ENCODE measurements around the gene CCDC28B.
"Not testable (repeated sequence)": the region's sequence is repeated elsewhere in the genome, so short reads cannot be mapped to it uniquely, and the experiment has no call there.

Gene CCDC28B

GRCh38 chr1:32200226-32201010 is at the start of gene CCDC28B:
Gene CCDC28B (plus strand): TSS chr1:32200595. CDS start chr1:32201936, 1,341 bp downstream.
- Histone ChIP-seq H3K36me3 (ENCODE audit: control insufficient read depth, insufficient read depth, low read length) (peaks cover 16% of the 10 kb centered on the region), H3K27ac (ENCODE audit: low read length) (no peak within 1 kb of the TSS), H3K9me3 (ENCODE audit: control insufficient read depth, insufficient read depth, low read length) (no peaks in the 10 kb centered on the region), H3K27me3 (ENCODE audit: control insufficient read depth, insufficient read depth, low read length) (no peaks in the 10 kb centered on the region), H3K4me3 (ENCODE audit: low read length) (peak within 1 kb of the TSS; percentile 42; the same call in 1 of the 2 replicates), H3K4me1 (ENCODE audit: control insufficient read depth, insufficient read depth, low read length) (peaks cover 4% of the 10 kb centered on the region; the same call in 1 of the 2 replicates)
- peak; percentile 58 for DNase-seq (ENCODE audit: low read depth, low spot score)
- no CpG with 5 or more reads among the region's 34 CpGs for WGBS (ENCODE audit: insufficient coverage, insufficient read length)

- Histone ChIP-seq H3K36me3 (ENCODE audit: control insufficient read depth, insufficient read depth, low read length) (no peaks in the 10 kb centered on the region), H3K4me1 (ENCODE audit: control insufficient read depth, insufficient read depth, low read length) (no peaks in the 10 kb centered on the region), H3K9me3 (ENCODE audit: control insufficient read depth, insufficient read depth, low read length) (no peaks in the 10 kb centered on the region), H3K4me3 (ENCODE audit: low read length) (no peak overlapping the region), H3K27ac (ENCODE audit: low read length) (no peak overlapping the region), H3K27me3 (ENCODE audit: control insufficient read depth, insufficient read depth, low read length) (no peaks in the 10 kb centered on the region)
- no peak for DNase-seq (ENCODE audit: low read depth, low spot score)
- no CpG with 5 or more reads among the region's 9 CpGs for WGBS (ENCODE audit: insufficient coverage, insufficient read length)
Observed at GRCh38 chr1:32150847-32151246, 49.5 kb upstream of the CCDC28B start.

GRCh38 chr1:32151319-32151787 is 49.0 kb upstream of the CCDC28B start:
- Histone ChIP-seq H3K36me3 (ENCODE audit: control insufficient read depth, insufficient read depth, low read length) (no peaks in the 10 kb centered on the region; the same call in 1 of the 2 replicates), H3K27ac (ENCODE audit: low read length) (no peak overlapping the region), H3K9me3 (ENCODE audit: control insufficient read depth, insufficient read depth, low read length) (no peaks in the 10 kb centered on the region), H3K4me1 (ENCODE audit: control insufficient read depth, insufficient read depth, low read length) (no peaks in the 10 kb centered on the region), H3K27me3 (ENCODE audit: control insufficient read depth, insufficient read depth, low read length) (no peaks in the 10 kb centered on the region), H3K4me3 (ENCODE audit: low read length) (no peak overlapping the region)
- WGBS (ENCODE audit: insufficient coverage, insufficient read length), result no CpG with 5 or more reads among the region's 5 CpGs
- DNase-seq (ENCODE audit: low read depth, low spot score), result no peak

- no peak for DNase-seq (ENCODE audit: low read depth, low spot score)
- H3K27me3 ChIP-seq (ENCODE audit: control insufficient read depth, insufficient read depth, low read length), result no peaks in the 10 kb centered on the region
- H3K4me3 ChIP-seq (ENCODE audit: low read length), result no peak overlapping the region
- H3K9me3 ChIP-seq (ENCODE audit: control insufficient read depth, insufficient read depth, low read length), result no peaks in the 10 kb centered on the region
- 100% methylated on average over 1 of the region's 3 CpGs for WGBS (ENCODE audit: insufficient coverage, insufficient read length)
- H3K27ac ChIP-seq (ENCODE audit: low read length), result no peak overlapping the region
- peaks cover 13% of the 10 kb centered on the region; the same call in 1 of the 2 replicates for H3K36me3 ChIP-seq (ENCODE audit: control insufficient read depth, insufficient read depth, low read length)
- H3K4me1 ChIP-seq (ENCODE audit: control insufficient read depth, insufficient read depth, low read length), result no peaks in the 10 kb centered on the region
Observed at GRCh38 chr1:32159189-32159588, 41.2 kb upstream of the CCDC28B start.

- no CpG with 5 or more reads among the region's 2 CpGs for WGBS (ENCODE audit: insufficient coverage, insufficient read length)
- H3K27ac ChIP-seq (ENCODE audit: low read length), result no peak overlapping the region
- H3K27me3 ChIP-seq (ENCODE audit: control insufficient read depth, insufficient read depth, low read length), result no peaks in the 10 kb centered on the region
- H3K4me1 ChIP-seq (ENCODE audit: control insufficient read depth, insufficient read depth, low read length), result no peaks in the 10 kb centered on the region
- no peak for DNase-seq (ENCODE audit: low read depth, low spot score)
- H3K4me3 ChIP-seq (ENCODE audit: low read length), result no peak overlapping the region
- H3K36me3 ChIP-seq (ENCODE audit: control insufficient read depth, insufficient read depth, low read length), result peaks cover 6% of the 10 kb centered on the region; the same call in 1 of the 2 replicates
- H3K9me3 ChIP-seq (ENCODE audit: control insufficient read depth, insufficient read depth, low read length), result no peaks in the 10 kb centered on the region
Observed at GRCh38 chr1:32163405-32163804, 37.0 kb upstream of the CCDC28B start.

- no CpG with 5 or more reads among the region's 10 CpGs for WGBS (ENCODE audit: insufficient coverage, insufficient read length)
Observed at GRCh38 chr1:32165633-32166032, 34.8 kb upstream of the CCDC28B start.

GRCh38 chr1:32170991-32171390 is 29.4 kb upstream of the CCDC28B start:
- no peak overlapping the region for H3K27ac ChIP-seq (ENCODE audit: low read length)
- H3K36me3 ChIP-seq (ENCODE audit: control insufficient read depth, insufficient read depth, low read length), result peaks cover 17% of the 10 kb centered on the region; the same call in 1 of the 2 replicates
- no peaks in the 10 kb centered on the region for H3K4me1 ChIP-seq (ENCODE audit: control insufficient read depth, insufficient read depth, low read length)
- no peak overlapping the region for H3K4me3 ChIP-seq (ENCODE audit: low read length)
- no peaks in the 10 kb centered on the region for H3K27me3 ChIP-seq (ENCODE audit: control insufficient read depth, insufficient read depth, low read length)
- no peak for DNase-seq (ENCODE audit: low read depth, low spot score)
- no peaks in the 10 kb centered on the region for H3K9me3 ChIP-seq (ENCODE audit: control insufficient read depth, insufficient read depth, low read length)
- WGBS (ENCODE audit: insufficient coverage, insufficient read length), result no CpG with 5 or more reads among the region's 4 CpGs

More at GRCh38 chr1:32165633-32166032, 34.8 kb upstream of the CCDC28B start:
- not testable (repeated sequence) for H3K27ac ChIP-seq (ENCODE audit: low read length); DNase-seq (ENCODE audit: low read depth, low spot score); H3K9me3 ChIP-seq (ENCODE audit: control insufficient read depth, insufficient read depth, low read length); H3K27me3 ChIP-seq (ENCODE audit: control insufficient read depth, insufficient read depth, low read length); H3K4me3 ChIP-seq (ENCODE audit: low read length); H3K4me1 ChIP-seq (ENCODE audit: control insufficient read depth, insufficient read depth, low read length)
- H3K36me3 ChIP-seq (ENCODE audit: control insufficient read depth, insufficient read depth, low read length), result peaks cover 10% of the 10 kb centered on the region; the same call in 1 of the 2 replicates

GRCh38 chr1:32172621-32173245 is 27.7 kb upstream of the CCDC28B start:
- H3K36me3 ChIP-seq (ENCODE audit: control insufficient read depth, insufficient read depth, low read length), result peaks cover 17% of the 10 kb centered on the region; the same call in 1 of the 2 replicates
- no peaks in the 10 kb centered on the region for H3K27me3 ChIP-seq (ENCODE audit: control insufficient read depth, insufficient read depth, low read length)
- no peak overlapping the region for H3K27ac ChIP-seq (ENCODE audit: low read length)
- no peak overlapping the region for H3K4me3 ChIP-seq (ENCODE audit: low read length)
- no peaks in the 10 kb centered on the region for H3K4me1 ChIP-seq (ENCODE audit: control insufficient read depth, insufficient read depth, low read length)
- H3K9me3 ChIP-seq (ENCODE audit: control insufficient read depth, insufficient read depth, low read length), result no peaks in the 10 kb centered on the region
- DNase-seq (ENCODE audit: low read depth, low spot score), result no peak
- no CpG with 5 or more reads among the region's 1 CpG for WGBS (ENCODE audit: insufficient coverage, insufficient read length)

GRCh38 chr1:32178380-32179192 is 21.8 kb upstream of the CCDC28B start:
- Histone ChIP-seq H3K36me3 (ENCODE audit: control insufficient read depth, insufficient read depth, low read length) (peaks cover 5% of the 10 kb centered on the region; the same call in 1 of the 2 replicates), H3K4me1 (ENCODE audit: control insufficient read depth, insufficient read depth, low read length) (no peaks in the 10 kb centered on the region), H3K4me3 (ENCODE audit: low read length) (no peak overlapping the region), H3K27ac (ENCODE audit: low read length) (no peak overlapping the region), H3K27me3 (ENCODE audit: control insufficient read depth, insufficient read depth, low read length) (no peaks in the 10 kb centered on the region), H3K9me3 (ENCODE audit: control insufficient read depth, insufficient read depth, low read length) (no peaks in the 10 kb centered on the region)
- no CpG with 5 or more reads among the region's 7 CpGs for WGBS (ENCODE audit: insufficient coverage, insufficient read length)
- DNase-seq (ENCODE audit: low read depth, low spot score), result no peak

- DNase-seq (ENCODE audit: low read depth, low spot score), result no peak
- no peaks in the 10 kb centered on the region for H3K4me1 ChIP-seq (ENCODE audit: control insufficient read depth, insufficient read depth, low read length)
- H3K4me3 ChIP-seq (ENCODE audit: low read length), result no peak overlapping the region; the same call in 1 of the 2 replicates
- no CpG with 5 or more reads among the region's 7 CpGs for WGBS (ENCODE audit: insufficient coverage, insufficient read length)
- no peaks in the 10 kb centered on the region for H3K9me3 ChIP-seq (ENCODE audit: control insufficient read depth, insufficient read depth, low read length)
- no peak overlapping the region for H3K27ac ChIP-seq (ENCODE audit: low read length)
- H3K36me3 ChIP-seq (ENCODE audit: control insufficient read depth, insufficient read depth, low read length), result peaks cover 5% of the 10 kb centered on the region; the same call in 1 of the 2 replicates
- no peaks in the 10 kb centered on the region for H3K27me3 ChIP-seq (ENCODE audit: control insufficient read depth, insufficient read depth, low read length)
Observed at GRCh38 chr1:32179193-32179442, 21.3 kb upstream of the CCDC28B start.
